Measurements from ENCODE around the gene SETD1A.
"Not testable (repeated sequence)": the region's sequence is repeated elsewhere in the genome, so short reads cannot be mapped to it uniquely, and the experiment has no call there.

- TF ChIP-seq CTCF, POLR2A, POLR2AphosphoS5 (IDR thresholded peaks at IDR 0.05): not testable (repeated sequence)
Observed at GRCh38 chr16:31011815-31012214, 54.3 kb downstream of the SETD1A start.
